Ovary (tissue), 9 donors: ENCODE measurements around the gene PTPN13. TPM values are rescaled to one million over a fixed set of nuclear protein-coding genes. Genes with fewer than 3 reads are reported as not detected.

ENCODE experiments used
- DNase-seq, 5 donors: peaks; one replicate each; pipeline ENCODE4 v3.0.0-alpha.2; 2019 to 2020
- H3K27ac ChIP-seq, 2 donors: fragments of 200-600 bp; one replicate each; pipeline versions ENCODE4 v1.5.1 to v1.8.0; 2019 to 2022
- H3K27me3 ChIP-seq: fragments of 200-600 bp; one replicate; pipeline ENCODE4 v1.8.0; 2022
- H3K36me3 ChIP-seq: fragments of 200-600 bp; sonication (generic); one replicate; pipeline ENCODE4 v1.5.1; 2019
- H3K4me1 ChIP-seq: one replicate; pipeline ENCODE4 v1.8.1; 2013; ENCODE audit warnings: mild to moderate bottlenecking, moderate library complexity; ENCODE audit not compliant: insufficient read depth
- H3K4me3 ChIP-seq: fragments of 200-600 bp; sonication (generic); one replicate; pipeline ENCODE4 v1.5.1; 2017
- H3K9me3 ChIP-seq, 2 donors: fragments of 200-600 bp in 1 of 2; sonication (generic) in 1 of 2; one replicate each; pipeline versions ENCODE4 v1.5.1 to v1.8.1; 2013 to 2019; ENCODE audit warnings: mild to moderate bottlenecking in 1 of 2, moderate library complexity in 1 of 2
- CTCF ChIP-seq, 3 donors: fragments of 450-650 bp in 2 of 3; fragments of 200-600 bp in 1 of 3; IDR thresholded peaks; one replicate each; pipeline versions ENCODE4 v1.5.1 to v1.8.0; 2016 to 2022; ENCODE audit warnings: antibody characterized with exemption in 3 of 3, mild to moderate bottlenecking in 1 of 3
- EP300 ChIP-seq: sonication (generic); formaldehyde crosslinking; IDR thresholded peaks from one replicate; pipeline ENCODE4 v1.6.1; 2017; ENCODE audit warnings: antibody characterized with exemption
- POLR2A ChIP-seq: fragments of 450-650 bp; IDR thresholded peaks from one replicate; pipeline ENCODE4 v1.6.1; 2017; ENCODE audit warnings: antibody characterized with exemption, mild to moderate bottlenecking, moderate library complexity
- WGBS, 3 donors: extraction: QIAGEN DNeasy Blood & Tissue Kit in 1 of 3; methylation state at CpG; one replicate each; pipeline versions ENCODE4 v1.1.5 to v1.1.7; 2013 to 2017; 5-methylcytosine and 5-hydroxymethylcytosine counted together
- intact Hi-C, 4 donors: fragments of 100-400 bp; cut with DNase I; formaldehyde crosslinking; loops; one replicate each; pipeline versions ENCODE4 v1.11.0 to v1.15.1; 2022 to 2023
- polyA plus RNA-seq, 2 donors: library from polyadenylated mRNA; stranded (reverse); fragments of 200-250 nt in 1 of 2; fragments of 350-450 nt in 1 of 2; fragmentation: Illumina TruSeq in 1 of 2; extraction: RNeasy Lipid Tissue Mini Kit (QIAGEN cat#74804) in 1 of 2; gene quantifications; one replicate each; pipeline ENCODE4 v1.2.3, GENCODE V29; 2013 to 2014
- total RNA-seq, 7 donors: library from RNA; depleted of rRNA in 2 of 7; stranded (reverse); fragments of >200 nt in 2 of 7; fragmentation: NEBNext Ultra II Directional in 3 of 7; extraction: Animal tissue kit (Norgen Biotek cat#: 25700) in 3 of 7; gene quantifications; one replicate each; pipeline versions ENCODE4 v1.1.0 to v1.2.4, GENCODE V29; 2016 to 2023
- donor health status: DM: no; HTN: no; CAD: no; lungs with moderate emphysema.
- donor health status: DM: no; HTN: no; CAD: no.
- donor health status: Bipolar disorder and iron deficiency.
- donor health status: DM: yes; HTN: yes; CAD: no.
- donor health status: DM: no; HTN: no; CAD: no.
- donor health status: DM: yes; HTN: yes; CAD: no.

Gene PTPN13
- total and polyA plus RNA-seq, 9 donors = 17.0 to 73.4 (median 44.0) TPM

GRCh38 chr4:86759298-86759697 lies 165.2 kb downstream of the PTPN13 start:
- intact Hi-C loops = no loop called here
- Histone ChIP-seq H3K9me3 (no peaks in the 10 kb centered on the region), H3K27me3 (no peaks in the 10 kb centered on the region), H3K4me1 (peaks cover 1% of the 10 kb centered on the region), H3K27ac (no peak overlapping the region), H3K36me3 (no peaks in the 10 kb centered on the region), H3K4me3 (no peak overlapping the region)
- WGBS, 3 donors = 93 to 96% (median 95%) methylated on average over 3 of the region's 3 CpGs
- TF ChIP-seq EP300 = no peak
- no peak for DNase-seq

DNA sequence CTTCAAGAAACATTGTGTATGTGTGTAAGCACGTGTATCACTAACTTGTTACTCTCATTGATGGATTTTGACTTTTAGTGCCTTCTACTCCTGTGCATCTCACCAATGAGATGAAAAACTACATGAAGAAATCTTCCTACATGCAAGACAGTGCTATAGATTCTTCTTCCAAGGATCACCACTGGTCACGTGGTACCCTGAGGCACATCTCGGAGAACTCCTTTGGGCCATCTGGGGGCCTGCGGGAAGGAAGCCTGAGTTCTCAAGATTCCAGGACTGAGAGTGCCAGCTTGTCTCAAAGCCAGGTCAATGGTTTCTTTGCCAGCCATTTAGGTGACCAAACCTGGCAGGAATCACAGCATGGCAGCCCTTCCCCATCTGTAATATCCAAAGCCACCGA lies 168.5 kb downstream of the PTPN13 start:
- intact Hi-C loops = no loop called here
- no peak for TF ChIP-seq POLR2A
- TF ChIP-seq EP300 = no peak
- no peak for TF ChIP-seq CTCF (IDR thresholded peaks at IDR 0.05)
- H3K4me1 ChIP-seq = peaks cover 1% of the 10 kb centered on the region
- DNase-seq = no peak
- WGBS, 3 donors = 89 to 92% (median 90%) methylated on average over 5 of the region's 5 CpGs
- no peaks in the 10 kb centered on the region for H3K9me3 ChIP-seq
- H3K27me3 ChIP-seq = no peaks in the 10 kb centered on the region
- no peak overlapping the region for H3K27ac ChIP-seq
- no peaks in the 10 kb centered on the region for H3K36me3 ChIP-seq
- no peak overlapping the region for H3K4me3 ChIP-seq

DNA sequence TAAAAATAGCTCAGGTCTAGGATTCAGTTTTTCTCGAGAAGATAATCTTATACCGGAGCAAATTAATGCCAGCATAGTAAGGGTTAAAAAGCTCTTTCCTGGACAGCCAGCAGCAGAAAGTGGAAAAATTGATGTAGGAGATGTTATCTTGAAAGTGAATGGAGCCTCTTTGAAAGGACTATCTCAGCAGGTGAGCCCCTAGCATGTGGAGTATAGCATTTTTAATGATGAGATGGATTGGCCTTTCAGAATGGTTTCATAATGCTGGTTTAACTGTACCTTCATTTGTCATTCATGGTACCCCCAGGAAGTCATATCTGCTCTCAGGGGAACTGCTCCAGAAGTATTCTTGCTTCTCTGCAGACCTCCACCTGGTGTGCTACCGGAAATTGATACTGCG lies 175.7 kb downstream of the PTPN13 start:
- no peaks in the 10 kb centered on the region for H3K4me1 ChIP-seq
- no peak overlapping the region for H3K27ac ChIP-seq
- H3K27me3 ChIP-seq = no peaks in the 10 kb centered on the region
- no peaks in the 10 kb centered on the region for H3K36me3 ChIP-seq
- no peak overlapping the region for H3K4me3 ChIP-seq
- TF ChIP-seq CTCF (IDR thresholded peaks at IDR 0.05) = no peak
- no peak for TF ChIP-seq POLR2A
- TF ChIP-seq EP300 = no peak
- DNase-seq = no peak
- H3K9me3 ChIP-seq = no peaks in the 10 kb centered on the region
- intact Hi-C loops = no loop called here
- WGBS, 3 donors = 97 to 98% (median 98%) methylated on average over 4 of the region's 4 CpGs

DNA sequence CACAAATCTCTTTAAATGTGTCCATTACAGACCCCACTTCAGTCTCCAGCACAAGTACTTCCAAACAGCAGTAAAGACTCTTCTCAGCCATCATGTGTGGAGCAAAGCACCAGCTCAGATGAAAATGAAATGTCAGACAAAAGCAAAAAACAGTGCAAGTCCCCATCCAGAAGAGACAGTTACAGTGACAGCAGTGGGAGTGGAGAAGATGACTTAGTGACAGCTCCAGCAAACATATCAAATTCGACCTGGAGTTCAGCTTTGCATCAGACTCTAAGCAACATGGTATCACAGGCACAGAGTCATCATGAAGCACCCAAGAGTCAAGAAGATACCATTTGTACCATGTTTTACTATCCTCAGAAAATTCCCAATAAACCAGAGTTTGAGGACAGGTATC lies 177.0 kb downstream of the PTPN13 start:
- WGBS, 3 donors = 85 to 91% (median 86%) methylated on average over 1 of the region's 1 CpG
- Histone ChIP-seq H3K27me3 (no peaks in the 10 kb centered on the region), H3K36me3 (no peaks in the 10 kb centered on the region)

GRCh38 chr4:86775061-86775460 lies 180.9 kb downstream of the PTPN13 start:
- Histone ChIP-seq H3K4me1 (no peaks in the 10 kb centered on the region), H3K27ac (no peak overlapping the region), H3K36me3 (no peaks in the 10 kb centered on the region), H3K4me3 (no peak overlapping the region), H3K27me3 (no peaks in the 10 kb centered on the region), H3K9me3 (no peaks in the 10 kb centered on the region)
- intact Hi-C loops = no loop called here
- no peak for DNase-seq
- TF ChIP-seq EP300 (no peak), POLR2A (no peak), CTCF (IDR thresholded peaks at IDR 0.05) (no peak)
- 54 to 55% (median 54%) methylated on average over 4 of the region's 4 CpGs for WGBS, 3 donors

More for the DNA sequence above, 177.0 kb downstream of the PTPN13 start:
- no peaks in the 10 kb centered on the region for H3K4me1 ChIP-seq
- H3K9me3 ChIP-seq = no peaks in the 10 kb centered on the region
- no peak overlapping the region for H3K27ac ChIP-seq
- no peak for DNase-seq
- H3K4me3 ChIP-seq = no peak overlapping the region
- TF ChIP-seq EP300 (no peak), POLR2A (no peak), CTCF (IDR thresholded peaks at IDR 0.05) (no peak)
- intact Hi-C loops = no loop called here
